ENCODE data around the gene ASTN2.

DNA sequence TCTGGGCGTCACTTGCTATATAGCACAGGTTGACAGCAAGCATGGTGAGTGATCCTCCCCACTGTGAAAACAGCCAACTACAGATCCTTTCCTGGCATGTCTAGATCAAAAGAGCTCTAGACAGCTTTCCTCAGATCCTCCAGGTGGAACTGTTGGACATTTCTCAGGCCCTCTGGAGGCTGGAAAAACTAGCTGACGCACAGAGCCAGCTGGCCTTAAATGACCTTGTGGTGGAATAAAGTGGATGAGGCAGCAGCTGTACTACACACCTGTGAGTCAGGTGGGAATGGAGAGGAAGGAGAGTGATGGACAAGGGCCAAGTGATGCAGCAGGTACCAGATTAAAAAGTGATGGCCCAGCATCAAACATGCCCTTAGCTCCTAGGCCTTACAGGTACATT, 555.1 kb downstream of the ASTN2 start:
- TF ChIP-seq, protein P1, sequence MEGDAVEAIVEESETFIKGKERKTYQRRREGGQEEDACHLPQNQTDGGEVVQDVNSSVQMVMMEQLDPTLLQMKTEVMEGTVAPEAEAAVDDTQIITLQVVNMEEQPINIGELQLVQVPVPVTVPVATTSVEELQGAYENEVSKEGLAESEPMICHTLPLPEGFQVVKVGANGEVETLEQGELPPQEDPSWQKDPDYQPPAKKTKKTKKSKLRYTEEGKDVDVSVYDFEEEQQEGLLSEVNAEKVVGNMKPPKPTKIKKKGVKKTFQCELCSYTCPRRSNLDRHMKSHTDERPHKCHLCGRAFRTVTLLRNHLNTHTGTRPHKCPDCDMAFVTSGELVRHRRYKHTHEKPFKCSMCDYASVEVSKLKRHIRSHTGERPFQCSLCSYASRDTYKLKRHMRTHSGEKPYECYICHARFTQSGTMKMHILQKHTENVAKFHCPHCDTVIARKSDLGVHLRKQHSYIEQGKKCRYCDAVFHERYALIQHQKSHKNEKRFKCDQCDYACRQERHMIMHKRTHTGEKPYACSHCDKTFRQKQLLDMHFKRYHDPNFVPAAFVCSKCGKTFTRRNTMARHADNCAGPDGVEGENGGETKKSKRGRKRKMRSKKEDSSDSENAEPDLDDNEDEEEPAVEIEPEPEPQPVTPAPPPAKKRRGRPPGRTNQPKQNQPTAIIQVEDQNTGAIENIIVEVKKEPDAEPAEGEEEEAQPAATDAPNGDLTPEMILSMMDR (IDR thresholded peaks at IDR 0.05) = no peak
- TF ChIP-seq POLR2AphosphoS5 (IDR thresholded peaks at IDR 0.05) = no peak

Measured in prostate gland (tissue), 2 donors.